Fibroblast of skin of left biceps (primary cell): Measurements from ENCODE around the gene KLHL28.
"Not testable (repeated sequence)": the region's sequence is repeated elsewhere in the genome, so short reads cannot be mapped to it uniquely, and the experiment has no call there.

Experiments used
- DNase-seq, 2 experiments: peaks; one replicate each; pipeline ENCODE4 v3.0.0-alpha.2; 2013; ENCODE audit warnings: low read depth in 2 of 2

The KLHL28 gene

DNA sequence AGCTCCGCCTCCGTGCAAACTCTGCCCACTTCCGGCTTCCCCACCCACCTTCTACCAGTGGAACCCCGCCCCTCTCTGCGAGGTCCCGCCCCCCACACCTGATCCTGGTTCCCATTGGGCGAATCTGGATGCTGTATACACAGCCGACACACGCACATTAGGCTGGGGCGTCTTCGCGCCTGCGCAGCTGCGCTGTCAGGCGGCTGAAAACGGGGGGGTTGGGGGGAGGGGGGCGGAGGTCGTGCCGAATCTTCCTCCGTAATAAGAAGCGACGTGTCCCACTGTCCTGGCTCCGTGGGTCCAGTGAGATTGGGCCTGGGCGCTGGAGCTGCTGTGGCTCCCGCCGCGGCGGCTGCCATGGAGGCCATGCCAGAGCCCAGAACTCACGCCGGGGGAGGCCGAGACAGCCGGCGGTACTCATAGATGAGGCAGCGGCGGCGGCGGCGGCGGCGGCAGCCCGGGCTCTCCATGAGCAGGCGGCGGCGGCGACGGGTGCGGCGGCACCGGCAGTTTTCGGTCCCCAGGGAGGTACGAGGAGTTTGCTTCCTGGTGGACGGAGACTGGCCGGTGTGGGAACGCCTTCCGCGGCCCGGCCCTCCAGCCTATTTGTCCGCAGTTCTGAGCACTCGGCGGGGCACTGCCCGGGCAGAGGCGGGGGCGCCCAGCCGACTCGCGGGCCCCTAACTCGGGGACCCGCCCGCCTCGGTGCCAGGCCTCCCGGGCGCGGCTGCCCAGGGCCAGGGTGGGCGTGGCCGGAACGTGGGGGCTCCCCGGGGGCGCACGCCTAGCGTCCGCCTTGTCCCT is 64.5 kb downstream of the KLHL28 start:
- peak; percentile 90 to 92 for DNase-seq

DNA sequence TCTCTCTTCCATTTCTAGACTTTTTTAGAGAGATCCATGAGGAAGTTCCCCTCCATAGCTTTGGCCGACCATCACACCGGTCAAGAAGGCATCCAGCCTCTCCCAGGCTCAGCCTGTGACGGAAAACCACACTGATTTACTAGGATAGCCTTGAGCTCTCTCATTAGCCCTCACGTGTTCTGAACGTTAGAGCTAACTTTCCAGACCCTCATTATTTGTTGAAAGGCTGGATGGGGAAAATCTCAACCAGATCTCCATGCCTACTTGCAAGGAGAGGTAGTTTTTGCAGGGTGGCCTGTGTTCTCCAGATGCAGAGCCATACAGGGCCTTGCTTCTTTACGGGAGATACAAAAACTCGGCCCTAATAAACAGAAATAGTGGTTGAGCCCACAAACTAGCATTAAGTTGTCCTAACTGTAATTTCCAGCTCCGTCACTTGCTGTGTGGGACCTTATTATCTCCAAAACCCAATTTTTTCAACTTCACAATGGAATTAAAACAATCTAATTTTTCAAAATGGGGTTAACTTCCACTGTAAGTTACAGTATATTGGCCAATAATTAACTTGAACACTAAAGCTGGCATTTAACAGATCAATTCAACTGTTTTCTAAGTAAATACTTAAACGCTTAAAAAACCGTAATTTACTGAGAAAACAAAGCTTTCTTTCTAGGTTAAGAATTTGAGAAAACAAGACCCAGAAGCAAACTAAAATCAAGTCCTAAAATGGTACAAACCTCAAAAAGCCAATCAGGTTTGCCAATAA is 65.3 kb downstream of the KLHL28 start:
- DNase-seq = no peak

DNA sequence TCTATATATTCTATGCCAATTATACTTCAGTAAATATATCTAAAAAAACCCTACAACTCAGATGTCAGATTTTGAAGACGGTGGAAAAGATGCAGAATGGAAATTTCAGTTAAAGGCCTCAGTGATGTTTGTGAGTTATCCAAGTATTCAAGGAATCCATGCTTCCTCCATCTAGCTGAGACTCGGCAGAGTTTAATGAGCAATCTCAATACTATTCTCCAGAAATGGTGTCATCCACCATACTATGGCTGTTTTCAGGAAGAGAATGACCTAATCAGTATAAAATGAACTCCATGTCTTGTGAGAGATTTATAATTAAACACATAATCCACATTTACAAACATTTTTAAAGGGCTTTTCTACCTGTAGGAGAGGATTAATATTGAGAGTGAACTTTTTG is 66.0 kb downstream of the KLHL28 start:
- DNase-seq = peak; percentile 70

DNA sequence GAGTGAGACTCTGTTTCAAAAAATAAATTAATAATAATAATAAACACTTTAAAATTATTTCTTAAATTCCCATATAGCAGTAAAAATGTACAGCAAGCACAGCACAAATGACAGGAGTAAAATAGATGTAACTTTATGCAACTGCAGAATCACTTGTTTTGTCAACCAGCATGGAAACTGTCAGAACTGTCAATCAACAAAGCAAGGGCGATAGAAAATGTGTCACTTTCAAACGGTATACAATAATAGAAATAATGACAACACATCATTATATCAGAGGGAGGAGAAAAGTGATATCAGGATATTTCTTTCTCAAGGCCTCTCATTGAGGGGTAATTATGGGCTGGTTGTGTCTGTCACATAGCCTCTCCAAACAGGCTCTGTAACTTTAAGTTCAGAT is 68.2 kb downstream of the KLHL28 start:
- no peak for DNase-seq

DNA sequence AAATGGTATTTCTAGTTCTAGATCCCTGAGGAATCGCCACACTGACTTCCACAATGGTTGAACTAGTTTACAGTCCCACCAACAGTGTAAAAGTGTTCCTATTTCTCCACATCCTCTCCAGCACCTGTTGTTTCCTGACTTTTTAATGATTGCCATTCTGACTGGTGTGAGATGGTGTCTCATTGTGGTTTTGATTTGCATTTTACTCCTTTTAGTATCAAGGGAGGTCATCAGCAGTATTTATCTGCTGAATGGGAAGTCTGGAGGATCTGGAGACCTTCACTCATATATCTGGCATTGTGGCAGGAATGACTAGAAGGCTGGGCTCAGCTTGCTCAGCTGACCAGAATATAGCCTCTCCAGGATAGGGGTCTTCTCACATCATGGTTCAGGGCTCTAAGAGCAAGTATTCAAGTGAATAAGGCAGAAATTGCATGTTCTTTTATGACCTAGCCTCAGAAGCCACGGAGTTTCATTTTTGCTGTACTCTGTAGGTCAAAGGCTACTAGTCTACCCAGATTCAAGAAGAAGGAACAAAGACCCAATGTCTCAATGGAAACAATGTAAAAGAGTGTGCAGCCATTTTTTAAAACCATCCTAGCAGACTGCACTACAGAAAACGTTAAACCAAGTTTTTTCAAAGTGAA is 69.9 kb downstream of the KLHL28 start:
- not testable (repeated sequence) for DNase-seq

DNA sequence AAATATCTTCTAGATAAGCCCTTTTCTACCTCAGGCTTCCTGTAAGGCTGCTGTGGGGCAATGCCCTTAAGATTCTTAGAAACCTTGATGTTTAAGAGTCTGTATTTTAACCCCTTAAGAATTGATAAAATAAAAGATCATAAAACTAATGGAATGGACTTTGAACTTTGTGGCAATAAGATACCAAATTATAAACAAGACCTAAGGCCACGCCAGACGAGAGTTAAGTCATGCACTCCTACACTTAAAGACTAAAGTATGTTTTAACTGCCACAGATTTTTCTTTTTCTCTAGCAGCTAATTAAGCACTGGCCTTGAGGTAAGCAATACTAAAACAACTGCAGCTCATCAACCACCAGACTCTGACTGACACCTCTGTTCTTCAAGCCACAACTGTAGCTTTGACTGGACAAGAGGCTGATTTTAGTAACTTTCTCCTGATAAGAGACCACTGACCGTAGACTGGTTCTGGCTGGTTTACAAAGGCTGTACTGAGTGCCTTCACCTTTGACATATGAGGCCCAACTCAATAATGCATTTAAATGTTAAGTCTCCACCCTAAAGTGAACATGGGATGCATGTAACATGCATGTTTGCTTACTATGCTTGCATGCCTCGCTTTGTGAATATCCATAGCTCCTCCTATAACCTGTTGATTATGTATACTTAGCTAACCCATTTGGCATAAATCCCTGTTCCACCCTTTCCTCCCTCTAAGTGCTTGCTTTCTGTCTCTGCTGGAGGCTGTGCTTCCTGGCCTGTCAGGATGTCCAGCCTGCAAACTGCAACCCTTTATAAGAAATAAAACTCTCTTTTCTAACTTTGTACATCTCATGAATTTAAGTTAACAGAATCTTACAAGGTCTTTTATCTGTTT is 71.9 kb downstream of the KLHL28 start:
- DNase-seq = no peak

DNA sequence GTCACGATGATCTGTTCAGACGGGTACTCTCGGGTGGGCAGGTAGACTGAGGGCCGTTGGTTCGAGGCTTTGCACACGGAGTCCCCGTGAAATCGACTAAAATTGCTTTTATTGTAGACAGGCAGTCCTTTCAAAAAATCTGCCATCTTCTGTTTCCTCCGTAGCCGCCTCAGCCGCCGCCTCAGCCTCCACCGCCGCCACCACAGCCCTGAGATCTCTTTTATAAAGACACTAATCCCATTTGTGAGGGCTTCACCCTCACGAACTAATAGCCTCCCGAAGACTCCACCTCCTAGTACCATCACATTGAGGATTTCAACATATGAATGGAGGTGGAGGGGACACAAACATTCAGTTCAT is 74.2 kb downstream of the KLHL28 start:
- DNase-seq = no peak

DNA sequence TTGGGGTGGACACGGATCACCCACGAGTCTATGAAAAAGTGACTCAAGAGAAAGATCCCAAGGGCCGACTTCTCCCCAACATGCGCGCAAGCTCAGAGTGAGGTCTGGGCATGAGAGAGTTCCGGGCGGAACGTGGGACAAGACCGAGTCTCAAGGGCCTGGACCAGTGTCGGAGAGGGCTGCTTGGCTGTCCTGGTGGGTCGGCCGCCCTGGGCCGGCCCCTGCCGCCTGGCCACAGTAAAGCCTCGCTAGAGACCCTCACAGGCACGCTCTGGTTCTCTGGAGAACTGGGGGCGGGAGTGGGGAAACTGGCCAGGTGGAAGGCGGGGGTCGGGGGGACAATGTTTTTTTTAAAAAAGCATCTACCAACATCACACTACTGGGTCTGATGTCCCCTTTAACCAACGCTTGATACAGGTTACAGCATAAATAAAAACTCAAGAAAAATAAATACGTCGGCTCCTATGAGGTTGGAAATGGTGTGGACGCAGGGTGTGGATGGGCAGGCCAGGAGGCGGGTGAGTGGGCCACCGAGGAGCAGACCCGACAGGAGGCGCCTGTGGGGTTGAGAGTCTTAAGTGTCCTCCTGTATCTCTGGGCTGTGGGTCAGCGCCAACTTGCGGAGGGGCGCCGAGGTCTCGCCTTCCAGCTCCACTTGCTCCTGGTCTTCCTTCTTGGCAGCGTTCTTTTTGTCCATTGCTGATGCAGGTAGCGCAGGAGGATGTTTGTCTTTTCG is 74.7 kb downstream of the KLHL28 start:
- DNase-seq = no peak

DNA sequence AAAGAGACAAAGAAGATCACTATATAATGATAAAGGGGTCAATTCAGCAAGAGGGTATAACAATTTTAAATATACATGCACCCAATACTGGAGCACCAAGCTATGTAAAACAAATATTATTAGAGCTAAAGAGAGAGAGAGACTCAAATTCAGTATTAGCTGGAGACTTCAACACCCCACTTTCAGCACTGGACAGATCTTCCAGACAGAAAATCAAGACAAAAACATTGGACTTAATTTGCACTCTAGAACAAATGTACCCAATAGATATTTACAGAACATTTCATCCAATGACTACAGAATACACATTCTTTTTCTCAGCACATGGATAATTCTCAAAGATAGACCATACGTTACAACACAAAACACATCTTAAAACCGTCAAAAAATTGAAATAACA is 81.0 kb downstream of the KLHL28 start:
- no peak for DNase-seq
